Testis (tissue), 2 donors: ENCODE data around the gene ATXN7L3B.

Experiments
- POLR2A ChIP-seq: fragments of 450-650 bp; IDR thresholded peaks from one replicate; pipeline ENCODE4 v1.6.1; 2017; ENCODE audit warnings: antibody characterized with exemption, mild to moderate bottlenecking, moderate library complexity
- TF ChIP-seq, protein P1 (sequence below), 3 experiments: fragments of 450-650 bp in 2 of 3; fragments of 200-600 bp in 1 of 3; sonication (generic) in 1 of 3; IDR thresholded peaks; one replicate each; pipeline ENCODE4 v1.5.1; 2016 to 2019; ENCODE audit warnings: antibody characterized with exemption in 3 of 3, mild to moderate bottlenecking in 2 of 3, moderate library complexity in 1 of 3

DNA sequence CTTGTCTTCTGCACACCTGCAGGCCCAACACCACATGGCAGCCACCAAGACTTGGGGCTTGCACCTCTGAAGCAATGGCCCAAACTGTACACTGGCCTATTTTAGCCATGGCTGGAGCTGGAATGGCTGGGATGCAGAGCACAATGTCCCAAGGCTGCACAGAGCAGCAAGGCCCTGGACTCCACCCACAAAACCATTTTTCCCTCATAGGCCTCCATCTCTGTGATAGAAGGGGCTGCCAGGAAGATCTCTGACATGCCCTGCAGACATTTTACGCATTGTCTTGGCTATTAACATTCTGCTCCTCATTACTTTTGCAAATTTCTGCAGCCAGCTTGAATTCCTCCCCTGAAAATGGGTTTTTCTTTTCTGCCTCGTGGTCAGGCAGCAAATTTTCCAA, 22.1 kb downstream of the ATXN7L3B start:
- TF ChIP-seq, protein P1, sequence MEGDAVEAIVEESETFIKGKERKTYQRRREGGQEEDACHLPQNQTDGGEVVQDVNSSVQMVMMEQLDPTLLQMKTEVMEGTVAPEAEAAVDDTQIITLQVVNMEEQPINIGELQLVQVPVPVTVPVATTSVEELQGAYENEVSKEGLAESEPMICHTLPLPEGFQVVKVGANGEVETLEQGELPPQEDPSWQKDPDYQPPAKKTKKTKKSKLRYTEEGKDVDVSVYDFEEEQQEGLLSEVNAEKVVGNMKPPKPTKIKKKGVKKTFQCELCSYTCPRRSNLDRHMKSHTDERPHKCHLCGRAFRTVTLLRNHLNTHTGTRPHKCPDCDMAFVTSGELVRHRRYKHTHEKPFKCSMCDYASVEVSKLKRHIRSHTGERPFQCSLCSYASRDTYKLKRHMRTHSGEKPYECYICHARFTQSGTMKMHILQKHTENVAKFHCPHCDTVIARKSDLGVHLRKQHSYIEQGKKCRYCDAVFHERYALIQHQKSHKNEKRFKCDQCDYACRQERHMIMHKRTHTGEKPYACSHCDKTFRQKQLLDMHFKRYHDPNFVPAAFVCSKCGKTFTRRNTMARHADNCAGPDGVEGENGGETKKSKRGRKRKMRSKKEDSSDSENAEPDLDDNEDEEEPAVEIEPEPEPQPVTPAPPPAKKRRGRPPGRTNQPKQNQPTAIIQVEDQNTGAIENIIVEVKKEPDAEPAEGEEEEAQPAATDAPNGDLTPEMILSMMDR (IDR thresholded peaks at IDR 0.05), result no peak
- no peak for TF ChIP-seq POLR2A
